ENCODE data around the gene CTDSPL. TPM values are rescaled to one million over a fixed set of nuclear protein-coding genes. Genes with fewer than 3 reads are reported as not detected.

CTDSPL gene
- total RNA-seq, 1 donor from 2014 or later, result 13.1 TPM

- DNase-seq, result no peak
Measured at GRCh38 chr3:37943631-37944314, 82.1 kb downstream of the CTDSPL start.

DNA sequence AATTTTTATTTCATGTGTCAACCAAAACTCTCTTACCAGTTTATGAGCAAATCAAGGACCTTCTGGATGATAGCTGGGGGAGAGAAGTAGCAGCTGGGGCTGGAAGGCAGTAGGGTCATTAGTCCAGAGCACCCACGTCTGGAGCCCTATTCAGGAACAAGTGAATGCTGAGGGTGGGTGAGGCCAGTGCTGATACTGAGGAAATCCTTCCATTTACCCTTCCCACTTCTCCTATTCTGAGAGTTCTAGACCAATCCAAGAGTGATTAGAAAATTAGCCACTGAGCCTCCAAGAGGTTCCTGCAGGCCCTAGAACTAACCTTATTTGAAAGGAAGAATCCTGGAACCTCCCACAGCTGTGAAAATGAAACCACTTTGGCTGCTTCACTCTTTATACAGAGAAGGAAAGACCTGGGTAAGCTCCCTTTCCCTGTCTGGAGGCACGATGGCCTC is 82.7 kb downstream of the CTDSPL start:
- no peak for DNase-seq

DNA sequence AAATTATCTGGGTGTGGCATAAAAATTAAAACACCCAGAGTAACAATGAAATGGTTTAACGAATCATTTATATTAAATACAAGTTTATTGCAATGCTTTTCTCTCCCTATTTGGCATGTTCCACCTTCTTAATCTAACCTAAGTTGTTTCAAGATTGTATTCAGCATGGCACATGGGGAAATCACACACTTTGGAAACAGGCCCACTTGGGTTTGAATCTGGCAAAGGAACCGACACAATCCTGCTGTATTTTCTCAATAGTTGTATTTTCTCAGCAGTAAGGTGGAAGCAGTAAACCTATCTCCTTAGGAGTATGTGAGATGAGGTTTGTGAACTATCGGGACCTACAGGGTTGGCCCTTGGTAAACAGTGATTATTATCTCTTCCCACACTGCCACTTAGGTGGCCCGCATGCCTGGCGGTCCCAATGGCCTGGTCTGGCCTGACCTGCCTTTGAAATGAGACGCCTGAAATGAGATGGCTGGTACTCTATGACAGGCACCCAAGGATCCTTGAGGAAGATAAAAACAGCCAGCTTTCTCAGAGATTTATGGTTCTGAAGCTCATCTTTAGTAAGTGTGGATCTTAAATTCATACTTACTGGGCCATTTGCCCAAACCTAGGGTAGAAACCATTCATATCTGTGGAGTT is 83.6 kb downstream of the CTDSPL start:
- DNase-seq, result no peak

DNA sequence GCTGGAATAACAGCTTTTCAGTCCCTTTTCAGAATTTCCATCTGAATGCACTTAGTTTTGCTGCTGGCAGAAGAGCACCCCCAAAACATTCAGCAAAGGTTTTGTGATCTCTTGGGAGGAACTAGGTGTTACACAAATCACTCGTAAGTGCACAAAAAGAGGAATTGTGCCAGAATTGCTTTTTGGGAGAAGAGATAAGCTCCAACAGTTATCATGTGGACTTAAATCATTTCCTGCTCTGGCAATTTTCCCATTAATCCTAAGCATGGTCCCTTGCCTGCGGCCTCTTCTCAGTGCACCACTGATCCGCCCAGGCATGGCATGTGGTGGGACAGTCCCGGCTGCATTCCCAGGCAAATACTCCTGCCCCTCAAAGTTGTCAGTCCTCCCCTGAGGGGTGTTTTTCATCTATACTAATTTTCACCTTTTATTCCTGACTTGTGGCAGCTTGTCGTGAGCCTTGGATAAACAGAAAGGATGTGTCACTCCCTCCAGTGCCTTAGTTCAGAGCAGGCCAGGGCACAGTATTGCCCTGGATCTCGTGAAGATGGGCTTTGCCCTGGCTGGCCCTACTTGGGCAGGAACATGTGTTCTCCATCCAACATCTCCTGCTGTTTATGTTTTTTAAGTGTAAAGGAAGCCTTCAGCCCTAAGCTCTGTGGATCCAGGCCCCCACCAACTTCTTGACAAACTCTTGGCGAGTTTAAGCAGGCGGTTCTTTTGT is 84.3 kb downstream of the CTDSPL start:
- no peak for DNase-seq

DNA sequence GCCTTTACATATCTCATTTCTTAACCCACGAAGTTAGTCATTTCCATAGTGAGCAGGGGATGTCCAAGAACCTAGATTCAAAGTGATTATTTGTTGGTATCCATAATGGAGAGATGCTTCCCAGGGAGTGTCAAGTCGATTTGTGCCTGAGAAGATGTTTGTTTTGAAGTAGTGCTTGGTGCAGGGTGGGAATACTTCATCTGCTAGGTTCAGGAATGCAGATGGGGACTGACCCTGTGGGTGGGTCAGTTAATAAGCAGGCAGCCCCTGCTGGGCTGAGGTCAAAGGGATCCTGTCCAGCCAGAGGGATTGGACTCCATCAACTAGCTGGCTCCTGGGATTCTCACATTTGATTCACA is 84.8 kb downstream of the CTDSPL start:
- DNase-seq, result no peak

DNA sequence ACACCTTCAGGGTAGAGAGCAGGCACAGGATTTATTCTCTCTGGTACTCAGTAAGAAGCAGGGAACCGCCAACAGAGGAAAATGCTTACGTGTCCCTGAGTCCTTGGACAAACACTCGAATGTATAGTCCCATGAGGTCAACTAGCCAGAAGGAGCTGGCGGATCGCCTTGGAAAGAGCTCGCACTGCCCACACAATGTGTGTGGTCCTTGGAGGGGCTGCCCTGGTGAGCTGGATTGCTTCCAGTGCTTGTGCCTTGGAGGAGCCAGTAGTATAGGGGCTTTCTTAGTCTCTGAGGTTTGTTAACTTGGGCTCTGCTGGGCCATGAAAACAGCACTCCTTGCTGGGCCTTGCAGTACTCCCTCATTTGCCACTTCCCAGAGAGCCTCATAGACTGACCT is 88.2 kb downstream of the CTDSPL start:
- no peak for DNase-seq

- DNase-seq, result no peak
Measured at GRCh38 chr3:37952564-37952963, 90.9 kb downstream of the CTDSPL start.

GRCh38 chr3:37953226-37953625 is 91.5 kb downstream of the CTDSPL start:
- no peak for DNase-seq

DNA sequence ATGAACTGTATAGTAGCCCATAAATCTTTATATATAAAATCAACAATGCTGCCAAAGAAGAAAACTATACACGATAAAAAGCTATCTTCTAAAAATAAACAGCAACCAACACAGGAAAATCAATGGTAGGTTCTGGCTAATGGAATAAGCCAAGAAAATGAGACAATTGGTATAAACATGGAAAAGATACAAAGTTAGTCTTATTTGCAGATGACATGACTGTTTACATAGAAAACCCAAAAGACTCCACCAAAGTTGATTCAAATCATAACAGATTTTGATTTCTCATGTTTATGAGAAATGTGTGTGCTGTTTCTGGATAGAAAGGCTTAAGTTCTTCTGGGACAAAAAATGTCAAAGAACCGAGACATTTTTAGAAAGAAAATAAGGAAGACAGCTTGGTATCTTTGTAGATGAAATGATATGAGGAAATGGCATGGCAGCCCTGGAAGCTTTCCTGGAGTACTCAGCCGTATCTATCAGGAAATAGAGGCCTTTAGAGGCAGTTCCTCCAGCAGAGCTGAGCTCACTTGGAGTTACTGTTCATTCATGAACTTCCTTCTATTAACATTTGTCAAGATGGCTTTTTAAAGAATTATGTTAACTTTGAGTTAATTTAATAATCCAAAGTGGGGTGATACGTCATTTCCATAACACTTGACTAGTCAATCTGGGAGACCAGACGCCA is 92.2 kb downstream of the CTDSPL start:
- DNase-seq, result no peak

DNA sequence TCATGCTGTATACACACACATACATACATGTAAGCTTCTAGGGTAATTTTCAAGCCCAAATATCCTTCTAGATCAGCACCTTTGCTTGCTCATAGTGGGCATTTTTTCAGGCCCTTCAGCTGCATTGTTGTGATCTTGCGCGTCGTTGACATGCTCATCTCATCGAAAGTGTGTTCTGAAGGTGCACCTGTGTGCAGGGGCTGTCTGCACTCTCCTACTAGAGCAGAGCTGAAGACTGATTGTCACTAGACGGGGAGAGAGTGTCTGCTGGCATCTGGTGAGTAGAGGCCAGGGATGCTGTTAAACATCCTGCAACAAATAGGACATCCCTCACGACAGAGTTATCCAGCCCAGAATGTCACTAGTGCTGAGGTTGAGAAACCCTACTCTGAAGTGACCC is 93.2 kb downstream of the CTDSPL start:
- DNase-seq, result no peak

DNA sequence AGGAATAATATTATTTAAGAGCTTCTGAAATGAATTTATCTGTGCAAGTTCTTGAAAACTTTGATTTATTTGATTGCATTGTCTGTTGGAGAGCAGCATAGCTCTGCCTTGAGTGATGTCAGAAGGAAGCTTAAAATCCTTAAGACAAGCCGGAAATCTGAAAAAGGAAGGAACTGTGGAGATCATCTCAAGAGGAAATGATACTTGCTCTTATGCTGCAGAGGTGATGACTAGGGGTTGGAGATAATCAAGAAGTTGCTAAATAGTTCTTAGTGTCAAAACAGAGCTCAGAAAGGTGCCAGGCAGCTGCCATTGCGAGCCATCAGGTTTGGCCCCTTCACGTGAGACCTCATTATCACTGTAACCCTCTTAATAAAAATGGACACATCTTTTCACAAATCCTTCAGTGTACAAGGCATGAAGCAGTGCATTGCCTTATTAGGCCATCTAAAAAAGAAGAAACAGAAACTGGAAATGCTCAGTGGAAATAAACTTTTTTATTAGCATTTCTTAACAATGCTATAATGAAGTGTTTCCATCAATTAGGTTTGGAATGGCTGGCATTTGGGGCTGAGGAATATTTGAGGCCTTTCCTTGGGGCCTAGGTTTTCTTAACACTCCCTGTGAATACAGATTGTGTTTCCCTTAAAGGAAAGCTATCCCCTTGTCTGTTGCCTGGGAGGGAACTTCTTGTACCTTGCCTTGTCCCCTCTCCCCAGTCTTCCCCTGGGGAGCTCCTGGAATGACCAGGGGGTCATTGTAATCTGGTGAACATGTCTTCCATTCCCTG is 94.4 kb downstream of the CTDSPL start:
- no peak for DNase-seq

- DNase-seq, result no peak
Measured at GRCh38 chr3:37956723-37957538, 95.3 kb downstream of the CTDSPL start.

GRCh38 chr3:37957539-37957936 is 95.9 kb downstream of the CTDSPL start:
- DNase-seq, result no peak

DNA sequence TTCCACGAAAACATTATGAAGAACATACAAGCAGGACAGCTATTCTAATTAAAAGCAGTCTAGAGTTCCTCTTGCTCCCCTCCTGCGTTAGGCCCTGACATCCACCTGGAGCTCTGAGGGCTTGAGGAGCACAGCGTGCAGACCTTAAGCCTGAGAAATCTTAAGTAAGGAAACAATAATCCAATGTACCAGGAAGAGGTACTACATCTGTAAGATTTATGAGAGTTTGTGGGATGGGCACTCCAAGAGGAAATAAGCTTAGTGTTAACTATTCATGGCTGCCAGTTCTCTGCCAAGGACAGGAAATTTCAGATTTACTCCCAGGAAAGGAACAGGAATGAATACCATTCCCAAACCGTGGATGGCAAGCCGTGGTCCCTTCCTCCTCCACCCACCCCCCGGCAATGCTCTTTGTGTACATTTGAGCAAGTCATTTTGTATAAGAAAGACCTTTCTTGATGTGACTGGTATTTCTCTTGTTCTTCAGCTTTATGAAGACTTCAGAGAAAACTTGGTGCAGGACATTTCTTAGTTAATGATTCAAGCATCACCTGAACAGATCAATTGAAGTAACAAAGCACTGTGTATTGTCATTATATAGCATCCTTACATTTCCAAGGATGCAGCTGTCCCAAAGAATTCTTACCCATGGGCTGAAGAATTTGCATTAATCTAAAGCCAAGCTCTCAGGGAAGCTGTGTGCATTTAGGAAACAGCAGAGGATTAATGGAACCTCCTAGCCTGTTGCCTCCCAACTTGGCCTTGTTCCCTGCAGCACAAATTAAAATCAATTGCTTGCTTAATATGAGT is 100.1 kb downstream of the CTDSPL start:
- DNase-seq, result no peak

- DNase-seq, result no peak
Measured at GRCh38 chr3:37963016-37963415, 101.3 kb downstream of the CTDSPL start.

DNA sequence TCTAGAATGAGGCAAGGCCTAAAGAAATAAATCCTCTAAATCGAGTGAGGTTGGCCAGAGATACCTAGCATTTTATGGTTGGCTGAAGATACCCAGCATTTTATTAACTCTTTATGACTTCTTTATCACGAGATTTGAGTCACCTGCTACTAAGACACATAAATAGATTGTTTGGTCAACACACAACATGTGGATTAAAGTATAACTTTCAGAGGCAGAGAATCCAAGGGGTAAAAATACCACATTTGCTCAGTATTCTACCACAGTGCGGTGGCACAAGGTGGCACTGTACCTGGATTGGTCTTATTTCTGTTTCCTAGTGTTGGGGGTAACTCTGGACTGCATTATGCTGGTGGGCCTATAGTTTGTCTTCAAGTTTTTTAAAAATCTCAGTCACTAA is 102.0 kb downstream of the CTDSPL start:
- DNase-seq, result no peak

- DNase-seq, result no peak
Measured at GRCh38 chr3:37964146-37964545, 102.5 kb downstream of the CTDSPL start.

GRCh38 chr3:37964716-37965115 is 103.0 kb downstream of the CTDSPL start:
- DNase-seq, result no peak

DNA sequence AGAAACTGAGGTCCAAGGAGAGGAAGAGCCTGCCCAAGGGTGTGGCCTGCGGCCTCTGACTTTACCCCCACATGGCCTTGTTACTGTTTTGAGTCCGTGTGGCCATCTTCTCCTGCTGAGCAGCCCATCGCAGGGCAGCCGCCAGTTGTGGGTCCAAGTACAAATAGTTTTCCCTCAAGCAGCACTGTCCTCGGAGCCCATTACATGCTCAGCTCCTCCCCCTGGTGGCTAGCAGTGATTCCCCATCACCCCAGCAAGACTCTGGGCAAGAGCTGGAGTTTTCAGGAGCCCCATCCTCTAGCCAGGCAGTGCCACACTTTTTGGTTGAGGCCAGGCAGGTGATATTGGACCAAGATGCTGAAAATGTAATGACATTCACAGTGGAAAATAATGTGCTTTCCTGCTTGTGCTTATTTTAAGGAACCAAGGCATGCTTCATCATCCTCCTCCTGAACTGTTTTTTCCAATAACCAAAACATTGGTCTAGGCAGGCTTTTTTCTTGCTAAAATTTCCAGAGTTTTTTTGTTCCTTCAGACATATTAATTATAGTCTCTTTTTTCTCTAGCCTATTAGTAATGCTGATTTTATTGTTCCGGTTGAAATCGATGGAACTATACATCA is 105.7 kb downstream of the CTDSPL start:
- no peak for DNase-seq

- DNase-seq, result no peak
Measured at GRCh38 chr3:37968199-37968598, 106.5 kb downstream of the CTDSPL start.
